ENCODE measurements around the gene LYPD5.
"Not testable (repeated sequence)": the region's sequence is repeated elsewhere in the genome, so short reads cannot be mapped to it uniquely, and the experiment has no call there.

LYPD5 gene

DNA sequence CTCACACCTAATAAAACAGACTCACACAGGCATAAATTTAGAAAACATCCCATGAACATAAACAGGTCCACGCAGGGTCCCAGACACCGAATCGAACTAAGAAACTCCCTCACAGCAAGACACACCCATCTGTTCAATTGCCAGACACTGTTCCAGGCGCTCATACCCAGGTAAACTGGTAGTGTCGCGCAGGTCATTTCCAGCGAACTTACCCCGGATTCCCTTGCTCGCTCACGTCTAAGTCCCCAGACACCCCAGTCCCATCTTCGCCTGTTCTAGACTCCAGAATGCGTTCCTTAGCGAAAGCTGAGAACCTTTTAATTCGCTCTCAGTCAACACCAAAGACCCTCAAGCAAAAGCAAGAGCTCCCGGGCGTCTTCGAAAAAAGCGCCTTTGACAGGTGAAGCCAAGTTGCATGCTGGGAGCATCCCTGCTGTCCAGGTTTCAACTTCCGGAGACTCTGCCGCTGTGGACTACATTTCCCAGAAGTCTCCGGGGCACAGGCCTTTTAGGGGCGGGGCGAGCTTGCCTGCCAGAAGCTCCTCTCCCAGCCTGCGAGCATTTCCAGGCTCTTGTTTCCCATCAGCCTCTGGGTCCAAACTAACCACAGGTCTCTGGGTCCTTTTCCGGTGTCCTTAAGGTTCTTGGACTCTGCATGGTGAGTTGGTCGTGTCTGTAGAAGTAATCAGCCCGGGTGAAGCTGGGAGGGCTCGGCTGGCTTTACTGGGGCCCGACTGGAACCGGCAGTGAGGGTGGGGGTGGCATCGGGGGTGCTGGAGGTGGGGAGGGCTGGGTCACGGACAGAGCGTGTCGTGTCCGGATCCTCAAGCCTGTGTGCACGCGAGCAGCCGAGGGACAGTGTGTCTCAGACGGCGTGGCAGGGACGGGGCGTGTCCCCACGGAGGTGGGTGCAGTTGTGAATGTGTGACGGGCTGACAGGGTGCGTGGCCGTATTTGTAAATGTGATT, 24.8 kb upstream of the LYPD5 start, which contains the start of gene ZNF283:
TSS of gene ZNF283 (plus strand) at position 535 of the 968 bp plus-strand sequence. CDS start 6,184 bp downstream, outside the sequence.
- DNase-seq (ENCODE audit: low read depth) = peak; percentile 87
- peak within 1 kb of the TSS; percentile 82 for H3K4me3 ChIP-seq (ENCODE audit: low read length)
- TF ChIP-seq, protein P1, sequence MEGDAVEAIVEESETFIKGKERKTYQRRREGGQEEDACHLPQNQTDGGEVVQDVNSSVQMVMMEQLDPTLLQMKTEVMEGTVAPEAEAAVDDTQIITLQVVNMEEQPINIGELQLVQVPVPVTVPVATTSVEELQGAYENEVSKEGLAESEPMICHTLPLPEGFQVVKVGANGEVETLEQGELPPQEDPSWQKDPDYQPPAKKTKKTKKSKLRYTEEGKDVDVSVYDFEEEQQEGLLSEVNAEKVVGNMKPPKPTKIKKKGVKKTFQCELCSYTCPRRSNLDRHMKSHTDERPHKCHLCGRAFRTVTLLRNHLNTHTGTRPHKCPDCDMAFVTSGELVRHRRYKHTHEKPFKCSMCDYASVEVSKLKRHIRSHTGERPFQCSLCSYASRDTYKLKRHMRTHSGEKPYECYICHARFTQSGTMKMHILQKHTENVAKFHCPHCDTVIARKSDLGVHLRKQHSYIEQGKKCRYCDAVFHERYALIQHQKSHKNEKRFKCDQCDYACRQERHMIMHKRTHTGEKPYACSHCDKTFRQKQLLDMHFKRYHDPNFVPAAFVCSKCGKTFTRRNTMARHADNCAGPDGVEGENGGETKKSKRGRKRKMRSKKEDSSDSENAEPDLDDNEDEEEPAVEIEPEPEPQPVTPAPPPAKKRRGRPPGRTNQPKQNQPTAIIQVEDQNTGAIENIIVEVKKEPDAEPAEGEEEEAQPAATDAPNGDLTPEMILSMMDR (conservative IDR thresholded peaks at IDR 0.05; ENCODE audit: low read length) = no peak

DNA sequence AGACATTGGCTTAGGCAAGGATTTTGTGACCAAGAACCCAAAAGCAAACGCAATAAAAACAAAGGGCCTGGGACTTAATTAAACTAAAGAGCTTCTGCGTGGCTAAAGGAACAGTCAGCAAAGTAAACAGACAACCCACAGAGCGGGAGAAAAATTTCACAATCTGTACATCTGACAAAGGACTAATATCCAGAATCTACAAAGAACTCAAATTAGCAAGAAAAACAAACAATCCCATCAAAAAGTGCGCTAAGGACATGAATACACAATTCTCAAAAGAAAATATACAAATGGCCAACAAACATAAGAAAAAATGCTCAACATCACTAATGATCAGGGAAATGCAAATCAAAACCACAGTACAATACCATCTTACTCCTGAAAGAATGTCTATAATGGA, 22.3 kb upstream of the LYPD5 start:
- not testable (repeated sequence) for H3K4me3 ChIP-seq (ENCODE audit: low read length); DNase-seq (ENCODE audit: low read depth)

DNA sequence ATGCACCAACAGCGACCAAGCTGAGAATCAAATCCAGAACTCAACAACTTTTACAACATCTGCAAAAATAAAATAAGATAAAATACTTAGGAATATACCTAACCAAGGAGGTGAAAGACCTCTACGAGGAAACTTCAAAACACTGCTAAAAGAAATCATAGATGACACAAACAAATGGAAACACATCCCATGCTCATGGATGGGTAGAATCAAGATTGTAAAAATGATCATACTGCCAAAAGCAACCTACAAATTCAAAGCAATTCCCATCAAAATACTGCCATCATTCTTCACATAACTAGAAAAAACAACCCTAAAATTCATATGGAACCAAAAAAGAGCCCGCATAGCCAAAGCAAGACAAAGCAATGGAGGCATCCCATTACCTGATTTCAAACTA, 21.6 kb upstream of the LYPD5 start:
- DNase-seq (ENCODE audit: low read depth); H3K4me3 ChIP-seq (ENCODE audit: low read length): not testable (repeated sequence)

DNA sequence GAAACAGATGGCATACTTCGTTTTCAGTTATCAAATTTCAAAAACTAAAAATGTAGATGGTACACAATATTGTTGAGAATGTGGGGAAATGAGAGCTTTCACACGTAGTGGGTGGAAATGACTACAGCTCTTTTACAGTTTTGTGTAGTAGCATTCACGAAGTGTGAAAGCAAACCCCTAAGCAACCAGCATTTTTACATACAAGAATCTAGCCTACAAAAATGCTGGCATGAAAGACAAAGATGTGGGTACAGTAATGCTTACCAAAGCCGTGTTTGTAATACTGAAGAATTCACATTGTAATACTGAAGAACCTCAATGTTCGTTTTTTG, 18.6 kb upstream of the LYPD5 start:
- TF ChIP-seq, protein P1 (conservative IDR thresholded peaks at IDR 0.05; ENCODE audit: low read length) = no peak
- no peak for DNase-seq (ENCODE audit: low read depth)
- H3K4me3 ChIP-seq (ENCODE audit: low read length) = peak overlapping the region; percentile 63

DNA sequence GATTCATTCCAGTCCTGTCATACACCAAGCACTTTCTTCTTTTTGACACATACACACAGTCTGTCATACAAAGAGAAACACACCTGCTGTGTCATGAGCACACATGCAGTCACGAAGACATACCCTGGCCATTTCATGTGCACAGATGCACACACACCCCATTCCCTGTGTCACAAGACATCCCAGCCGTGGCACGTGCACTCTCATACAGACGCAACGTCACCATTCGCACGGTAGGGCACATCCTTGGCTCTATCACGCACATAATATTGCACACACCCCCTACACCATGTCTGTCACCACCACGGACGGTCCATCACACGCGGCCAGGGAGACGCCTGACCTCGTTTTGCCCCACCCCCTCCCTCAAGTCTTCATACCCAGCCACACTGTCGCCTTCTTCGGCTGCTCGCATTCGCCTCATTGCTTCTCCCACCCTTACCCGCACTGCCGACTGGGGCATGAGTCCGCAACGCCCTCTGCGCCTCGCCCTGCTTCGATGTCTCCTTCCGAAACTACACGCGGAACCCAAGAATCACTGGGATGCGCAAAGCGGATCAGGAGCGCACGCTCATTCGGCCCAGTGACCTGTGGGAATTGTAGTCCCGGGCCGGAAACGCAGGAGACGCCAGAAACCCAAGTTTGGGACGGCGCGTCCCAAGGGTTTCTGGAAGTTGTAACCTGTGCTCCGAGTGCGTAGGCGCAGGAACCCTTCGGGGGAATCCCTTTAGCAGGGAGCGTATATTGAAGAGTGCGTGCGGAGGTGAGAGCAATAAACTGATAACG, 18.0 kb upstream of the LYPD5 start:
- DNase-seq (ENCODE audit: low read depth) = peak; percentile 43
- peak overlapping the region; percentile 63 for H3K4me3 ChIP-seq (ENCODE audit: low read length)
- TF ChIP-seq, protein P1 (conservative IDR thresholded peaks at IDR 0.05; ENCODE audit: low read length) = no peak

DNA sequence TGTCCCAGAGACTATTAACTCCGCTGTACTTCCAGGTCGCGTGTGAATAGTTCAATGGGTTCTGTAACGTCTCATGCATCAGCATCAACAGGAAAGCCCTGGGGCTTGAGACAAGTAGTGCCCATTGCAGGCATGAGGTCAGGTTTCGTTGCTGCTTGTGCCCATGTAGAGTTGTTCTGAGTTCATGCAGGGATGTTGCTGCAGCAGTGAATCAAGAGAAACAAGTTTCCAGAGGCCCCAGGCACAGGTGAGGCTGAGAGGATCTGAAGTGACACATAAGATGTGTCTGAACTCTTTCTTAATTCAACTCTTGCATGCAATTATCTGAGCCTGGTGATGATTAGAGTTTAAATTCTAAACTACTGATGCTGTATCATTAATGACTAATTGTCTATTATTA, 16.3 kb upstream of the LYPD5 start:
- TF ChIP-seq, protein P1 (conservative IDR thresholded peaks at IDR 0.05; ENCODE audit: low read length) = no peak
- H3K4me3 ChIP-seq (ENCODE audit: low read length) = no peak overlapping the region
- DNase-seq (ENCODE audit: low read depth) = no peak

DNA sequence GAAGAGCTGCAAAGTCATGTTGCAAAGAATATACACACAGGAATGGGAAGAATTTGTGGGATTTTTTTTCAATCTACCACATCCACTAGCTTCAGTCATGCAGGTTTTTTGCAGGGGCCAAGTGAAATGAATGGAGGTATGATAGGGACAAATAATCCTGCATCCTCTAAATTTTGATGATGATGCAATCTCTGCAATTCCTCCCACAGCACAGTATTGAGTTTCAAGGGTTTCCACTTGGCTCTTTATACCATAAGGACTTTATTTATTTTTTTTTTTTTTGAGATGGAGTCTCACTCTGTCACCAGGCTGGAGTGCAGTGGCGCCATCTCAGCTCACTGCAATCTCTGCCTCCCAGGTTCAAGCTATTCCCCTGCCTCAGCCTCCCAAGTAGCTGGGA, 15.2 kb upstream of the LYPD5 start:
- peak; percentile 24 for DNase-seq (ENCODE audit: low read depth)
- not testable (repeated sequence) for H3K4me3 ChIP-seq (ENCODE audit: low read length)

DNA sequence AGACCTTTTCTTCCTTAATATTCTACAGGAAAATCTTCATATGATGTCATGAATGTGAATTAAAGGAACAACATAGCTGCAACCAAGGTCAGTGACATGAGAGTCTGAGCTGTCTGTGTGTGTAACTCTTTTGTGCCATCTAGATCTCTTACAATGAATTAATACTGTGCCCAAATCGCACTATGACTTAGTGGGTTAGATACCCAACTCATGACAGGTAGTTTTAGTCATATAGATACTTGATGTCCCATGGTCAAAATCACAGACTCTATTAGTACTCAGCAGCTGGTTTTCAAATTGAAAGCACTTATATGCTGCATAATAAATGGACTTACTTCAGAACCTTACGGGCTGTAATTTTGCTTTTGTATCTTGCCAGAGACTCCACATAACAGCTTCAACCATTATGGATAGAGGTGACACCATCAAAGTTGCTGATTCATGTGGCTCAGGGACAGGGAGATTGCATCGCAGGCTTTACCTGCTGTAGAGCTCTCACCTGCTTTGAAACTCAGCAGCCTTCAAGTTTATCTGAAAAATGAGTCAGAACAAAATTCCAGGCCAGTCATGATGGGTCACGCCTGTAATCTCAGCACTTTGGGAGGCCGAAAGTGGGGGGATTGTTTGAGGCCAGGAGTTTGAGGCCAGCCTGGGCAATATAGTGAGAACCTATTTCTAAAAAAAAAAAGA, 12.6 kb upstream of the LYPD5 start:
- TF ChIP-seq, protein P1 (conservative IDR thresholded peaks at IDR 0.05; ENCODE audit: low read length) = no peak
- no peak for DNase-seq (ENCODE audit: low read depth)
- H3K4me3 ChIP-seq (ENCODE audit: low read length) = no peak overlapping the region
